ENCODE results near the gene GALNT16.

- TF ChIP-seq EP300 (IDR thresholded peaks at IDR 0.05) (no peak), POLR2A (IDR thresholded peaks at IDR 0.05) (no peak)
Observed at GRCh38 chr14:69226736-69227135, 33.2 kb upstream of the GALNT16 start.

All from tibial nerve (tissue), 3 donors.